CD4-positive, alpha-beta T cell treated with Interferon gamma for 1 hour (primary cell): ENCODE data around the gene CPM.
"Not testable (repeated sequence)": the region's sequence is repeated elsewhere in the genome, so short reads cannot be mapped to it uniquely, and the experiment has no call there.

Experiments
- DNase-seq: peaks from one replicate; pipeline ENCODE4 v3.0.0-alpha.2; 2020

The CPM gene

DNA sequence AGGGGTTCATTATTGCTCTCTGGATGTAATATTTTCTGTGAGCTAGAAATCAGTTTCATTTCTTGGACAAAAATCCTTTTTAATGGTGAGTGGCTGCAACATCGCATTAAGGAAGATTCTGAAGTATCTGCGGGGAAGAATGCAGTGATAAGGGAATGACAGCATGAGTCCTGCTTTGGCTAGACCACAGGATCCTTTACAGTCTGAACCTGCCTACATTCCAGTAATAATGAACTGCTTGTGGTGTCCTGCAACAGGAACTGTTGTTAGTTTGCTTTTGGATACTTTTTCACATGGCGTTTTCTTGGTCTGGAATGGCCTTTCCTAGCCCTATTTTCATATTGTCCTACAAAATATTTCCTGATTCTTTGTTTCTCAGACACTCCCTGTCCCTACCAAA is 109.3 kb downstream of the CPM start:
- no peak for DNase-seq

DNA sequence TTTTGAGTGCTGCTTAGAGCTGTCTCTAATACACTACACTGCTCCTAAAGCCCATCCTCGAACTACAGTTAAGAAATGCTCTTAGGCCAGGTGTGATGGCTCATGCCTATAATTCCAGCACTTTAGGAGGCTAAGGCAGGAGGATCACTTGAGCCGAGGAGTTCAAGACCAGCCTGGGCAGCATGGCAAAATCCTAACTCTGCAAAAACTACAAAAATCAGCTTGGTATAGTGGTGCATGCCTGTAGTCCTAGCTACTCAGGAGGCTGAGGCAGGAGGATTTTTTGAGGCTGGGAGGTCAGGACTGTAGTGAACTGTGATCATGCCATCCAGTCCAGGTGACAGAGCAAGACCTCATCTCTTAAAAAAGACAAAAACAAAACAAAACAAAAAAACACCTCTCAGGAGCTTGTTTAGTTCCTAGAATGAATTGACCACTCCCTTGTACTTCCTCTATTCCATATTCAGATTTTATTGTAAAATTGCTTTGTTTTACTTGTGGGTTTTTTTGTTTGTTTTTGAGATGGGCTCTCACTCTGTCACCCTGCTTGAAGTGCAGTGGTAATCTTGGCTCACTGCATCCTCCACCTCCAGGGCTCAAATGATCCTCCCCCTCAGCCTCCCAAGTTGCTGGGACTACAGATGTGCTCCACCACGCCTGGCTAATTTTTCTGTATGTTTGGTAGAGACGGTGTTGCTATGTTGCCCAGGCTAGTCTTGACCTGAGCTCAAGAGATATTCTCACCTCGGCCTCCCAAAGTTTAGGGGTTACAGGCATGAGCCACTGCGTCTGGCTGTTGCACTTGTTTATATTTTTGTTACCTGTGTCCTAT is 111.4 kb downstream of the CPM start:
- no peak for DNase-seq

DNA sequence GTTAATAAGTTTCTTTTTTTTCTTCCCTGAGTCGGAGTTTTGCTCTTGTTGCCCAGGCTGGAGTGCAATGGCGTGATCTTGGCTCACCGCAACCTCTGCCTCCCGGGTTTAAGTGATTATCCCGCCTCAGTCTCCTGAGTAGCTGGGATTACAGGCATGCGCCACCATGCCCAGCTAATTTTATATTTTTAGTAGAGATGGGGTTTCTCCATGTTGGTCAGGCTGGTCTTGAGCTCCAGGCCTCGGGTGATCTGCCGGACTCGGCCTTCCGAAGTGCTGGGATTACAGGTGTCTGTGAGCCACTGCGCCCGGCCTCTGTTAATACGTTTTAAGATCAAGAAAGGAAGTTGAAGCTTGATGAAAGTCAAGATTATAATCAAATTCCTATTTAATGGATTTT is 113.5 kb downstream of the CPM start:
- not testable (repeated sequence) for DNase-seq

DNA sequence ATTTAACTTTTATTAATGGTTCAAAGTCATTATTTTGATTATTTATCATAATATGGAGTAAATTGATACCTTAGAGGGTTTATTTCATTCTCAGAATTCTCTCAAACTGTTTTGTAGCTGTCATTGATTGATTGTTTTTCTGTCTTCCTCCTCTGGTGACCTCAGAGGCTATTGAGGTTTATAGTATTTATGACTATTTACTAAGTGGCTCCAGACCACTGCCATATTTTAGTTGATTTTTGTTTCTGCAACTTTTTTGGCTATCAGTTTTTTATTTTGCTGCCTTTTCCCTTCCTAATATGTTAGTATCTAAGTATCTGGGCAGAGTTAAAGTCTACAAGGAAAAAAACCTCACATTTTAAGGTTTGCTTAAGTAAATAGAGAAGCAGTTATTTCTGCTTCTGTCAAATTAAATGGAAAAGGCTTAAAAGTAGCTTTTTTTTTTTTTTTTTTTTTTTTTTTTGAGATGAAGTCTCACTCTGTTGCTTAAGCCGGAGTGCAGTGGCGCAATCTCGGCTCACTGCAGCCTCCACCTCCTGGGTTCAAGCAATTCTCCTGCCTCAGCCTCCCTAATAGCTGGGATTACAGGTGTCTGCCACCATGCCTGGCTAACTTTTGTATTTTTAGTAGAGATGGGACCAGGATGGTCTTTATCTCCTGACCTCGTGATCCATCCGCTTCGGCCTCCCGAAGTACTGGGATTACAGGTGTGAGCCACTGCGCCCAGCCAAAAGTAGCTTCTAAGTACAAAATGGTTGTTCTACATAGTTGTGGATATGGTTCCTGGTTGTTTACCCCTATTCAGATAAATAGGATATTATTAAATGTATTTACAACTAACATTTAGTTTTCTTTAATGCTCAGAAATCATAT is 116.8 kb downstream of the CPM start:
- DNase-seq, result no peak

DNA sequence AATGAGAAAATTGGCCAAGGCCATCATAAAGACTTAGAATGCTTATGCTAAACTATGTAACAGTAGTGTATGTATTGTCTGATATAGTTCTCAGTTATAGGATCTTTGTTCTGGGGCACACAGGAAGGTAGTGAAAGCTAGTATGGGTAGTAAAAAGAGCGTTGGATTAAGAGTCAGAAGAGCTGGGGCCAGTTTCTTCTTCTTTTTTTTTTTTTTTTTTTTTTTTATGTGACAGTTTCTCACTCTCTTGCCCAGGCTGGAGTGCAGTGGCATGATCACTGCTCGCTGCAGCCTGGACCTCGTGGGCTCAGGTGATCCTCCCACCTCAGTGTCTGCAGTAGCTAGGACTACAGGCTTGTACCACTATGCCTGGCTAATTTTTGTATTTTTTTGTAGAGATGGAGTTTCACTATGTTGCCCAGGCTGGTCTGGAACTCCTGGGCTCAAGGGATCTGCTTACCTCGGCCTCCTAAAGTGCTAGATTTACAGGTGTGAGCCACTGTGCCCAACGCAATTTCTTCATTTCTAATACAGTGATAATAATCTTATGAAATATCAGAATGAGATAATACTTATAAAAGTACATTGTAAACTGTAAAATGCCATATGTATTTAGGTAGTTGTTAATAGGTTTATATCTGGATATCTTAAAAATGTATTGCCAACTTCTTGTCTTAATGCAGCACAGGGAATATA is 117.6 kb downstream of the CPM start:
- DNase-seq, result no peak

DNA sequence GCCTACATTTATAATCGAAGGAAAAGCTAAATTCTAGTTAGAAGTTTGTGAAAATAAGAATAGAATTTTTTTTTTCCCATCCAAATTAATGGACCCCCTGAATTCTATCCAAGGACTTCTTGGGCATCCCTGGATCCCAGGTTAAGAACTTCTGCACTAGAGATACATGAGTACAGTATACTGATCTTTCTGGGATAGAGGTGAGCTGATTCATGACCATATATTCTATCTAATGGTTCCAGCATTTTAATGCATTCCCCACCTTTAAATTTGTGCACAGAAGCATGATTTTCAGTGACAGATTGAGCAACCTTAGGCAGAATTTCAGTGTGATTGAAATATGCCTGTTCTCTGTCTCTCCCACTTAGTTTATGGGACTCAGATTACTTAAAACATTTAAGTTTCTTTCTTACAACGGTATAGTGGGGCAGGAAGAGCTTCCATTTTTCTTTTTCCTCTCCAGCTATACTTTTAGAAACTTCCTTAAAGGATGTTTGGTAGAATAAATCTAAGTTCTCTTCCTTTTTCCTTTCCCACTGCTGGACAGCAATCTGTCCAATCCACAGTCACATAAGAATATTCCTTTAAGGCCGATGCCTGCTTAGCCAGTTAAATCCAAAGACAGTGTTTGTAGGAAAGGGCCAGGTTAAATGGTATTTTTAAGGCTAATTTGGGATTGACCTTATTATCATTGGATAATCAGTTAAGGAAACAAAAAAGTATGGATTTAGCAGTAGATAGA is 118.3 kb downstream of the CPM start:
- no peak for DNase-seq

DNA sequence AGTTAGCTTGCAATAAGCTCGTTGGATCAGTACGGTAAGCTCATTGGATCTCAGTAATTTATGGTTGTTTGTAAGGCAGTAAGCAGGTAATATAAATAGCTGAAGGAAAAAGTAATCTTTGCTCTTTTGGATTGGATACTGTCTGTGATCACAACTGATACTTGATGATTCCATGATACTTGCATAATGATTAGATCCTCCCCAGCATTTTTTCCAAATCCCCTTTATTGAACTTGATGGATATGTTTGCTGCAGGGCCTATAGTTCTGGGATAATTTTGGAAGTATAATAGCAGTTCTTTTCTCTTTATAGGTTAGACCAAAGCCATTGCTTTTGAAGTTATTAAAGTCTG is 119.8 kb downstream of the CPM start:
- DNase-seq, result no peak

DNA sequence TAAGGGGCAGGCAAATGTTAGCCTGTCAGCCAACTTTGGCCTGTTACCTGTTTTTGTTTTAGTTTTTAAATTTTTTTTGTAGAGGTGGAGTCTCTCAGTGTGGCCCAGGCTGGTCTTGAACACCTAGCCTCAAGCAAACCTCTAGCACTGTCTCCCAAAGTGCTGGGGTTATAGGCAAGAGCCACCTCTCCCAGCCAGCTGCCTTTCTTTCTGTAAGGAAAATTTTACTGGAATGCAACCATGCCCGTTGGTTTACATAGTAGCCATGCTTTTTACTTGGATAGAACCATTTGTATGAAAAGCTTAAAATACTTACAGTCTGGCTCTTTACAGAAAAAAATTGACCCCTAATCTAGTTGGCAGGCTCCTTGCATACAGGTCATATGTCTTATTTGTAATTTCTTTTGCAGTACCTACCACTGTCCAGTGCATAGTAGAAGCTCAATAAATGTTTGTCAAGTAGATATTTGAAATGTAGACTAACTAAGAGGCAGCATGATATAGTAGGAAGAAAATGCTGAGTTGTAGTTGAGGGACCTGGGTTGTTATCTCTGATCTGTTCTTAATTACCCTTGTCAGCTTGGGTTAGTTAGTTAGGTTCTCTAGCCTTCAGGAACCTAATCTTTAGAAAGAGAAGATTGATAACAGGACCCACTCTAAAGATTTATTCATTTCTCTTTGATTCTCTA is 120.3 kb downstream of the CPM start:
- DNase-seq, result no peak

DNA sequence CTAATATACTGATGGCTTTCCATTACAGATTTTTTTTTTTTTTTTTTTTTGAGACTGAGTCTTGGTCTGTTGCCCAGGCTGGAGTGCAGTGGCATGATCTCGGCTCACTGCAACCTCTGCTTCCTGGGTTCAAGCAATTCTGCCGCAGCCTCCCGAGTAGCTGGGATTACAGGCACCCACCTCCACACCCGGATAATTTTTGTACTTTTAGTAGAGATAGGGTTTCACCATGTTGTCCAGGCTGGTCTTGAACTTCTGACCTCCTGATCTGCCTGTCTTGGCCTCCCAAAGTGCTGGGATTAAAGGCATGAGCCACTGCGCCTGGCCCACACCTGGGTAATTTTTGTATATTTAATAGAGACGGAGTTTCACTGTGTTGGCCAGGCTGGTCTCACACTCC is 121.4 kb downstream of the CPM start:
- not testable (repeated sequence) for DNase-seq

DNA sequence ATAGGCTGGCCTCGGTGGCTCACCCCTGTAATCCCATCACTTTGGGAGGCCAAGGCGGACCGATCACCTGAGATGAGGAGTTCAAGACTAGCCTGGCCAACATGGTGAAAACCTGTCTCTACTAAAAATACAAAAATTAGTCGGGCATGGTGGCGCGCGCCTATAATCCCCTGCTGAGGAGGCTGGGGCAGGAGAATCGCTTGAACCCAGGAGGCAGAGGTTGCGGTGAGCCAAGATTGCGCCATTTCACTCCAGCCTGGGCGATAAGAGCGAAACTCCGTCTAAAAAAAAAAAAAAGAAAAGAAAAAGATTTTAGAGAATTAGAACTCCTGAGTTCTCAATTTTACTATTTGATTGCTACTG is 123.0 kb downstream of the CPM start:
- DNase-seq, result not testable (repeated sequence)

DNA sequence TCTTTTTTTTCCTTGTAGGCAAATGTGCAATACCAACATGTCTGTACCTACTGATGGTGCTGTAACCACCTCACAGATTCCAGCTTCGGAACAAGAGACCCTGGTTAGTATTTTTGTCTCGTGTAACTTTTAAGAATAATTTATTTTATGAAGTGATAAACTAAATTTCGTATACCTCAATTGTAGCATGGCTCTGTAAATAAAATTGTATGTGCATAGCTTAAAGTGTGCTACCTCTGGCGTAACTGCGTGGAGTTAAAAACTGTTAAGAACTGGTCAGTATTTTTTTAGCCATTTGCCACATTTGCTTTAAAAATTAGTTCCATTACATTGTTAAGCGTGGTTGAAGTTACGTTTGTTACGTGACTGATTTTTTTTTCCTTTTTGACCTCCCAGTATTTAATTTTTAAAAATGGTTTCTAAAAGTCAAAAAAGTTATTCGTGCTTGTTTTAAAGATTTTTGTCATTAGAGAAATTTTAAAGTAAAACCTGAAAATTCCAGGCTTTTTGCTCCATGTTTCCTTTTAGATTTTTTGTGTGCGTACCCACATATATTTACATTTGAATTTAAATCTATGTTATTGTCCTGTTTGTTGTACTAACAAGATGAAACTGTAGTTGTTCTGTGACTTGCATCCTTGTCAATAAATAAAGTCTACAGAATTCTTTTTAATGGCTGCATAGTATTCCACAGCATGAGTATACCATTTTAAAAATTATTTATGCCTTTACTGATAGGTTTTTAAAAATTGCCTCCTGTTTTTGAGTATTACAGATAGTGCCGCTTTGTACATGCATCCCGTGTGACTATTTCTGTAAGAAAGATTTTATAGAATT is 123.6 kb downstream of the CPM start:
- DNase-seq, result no peak

DNA sequence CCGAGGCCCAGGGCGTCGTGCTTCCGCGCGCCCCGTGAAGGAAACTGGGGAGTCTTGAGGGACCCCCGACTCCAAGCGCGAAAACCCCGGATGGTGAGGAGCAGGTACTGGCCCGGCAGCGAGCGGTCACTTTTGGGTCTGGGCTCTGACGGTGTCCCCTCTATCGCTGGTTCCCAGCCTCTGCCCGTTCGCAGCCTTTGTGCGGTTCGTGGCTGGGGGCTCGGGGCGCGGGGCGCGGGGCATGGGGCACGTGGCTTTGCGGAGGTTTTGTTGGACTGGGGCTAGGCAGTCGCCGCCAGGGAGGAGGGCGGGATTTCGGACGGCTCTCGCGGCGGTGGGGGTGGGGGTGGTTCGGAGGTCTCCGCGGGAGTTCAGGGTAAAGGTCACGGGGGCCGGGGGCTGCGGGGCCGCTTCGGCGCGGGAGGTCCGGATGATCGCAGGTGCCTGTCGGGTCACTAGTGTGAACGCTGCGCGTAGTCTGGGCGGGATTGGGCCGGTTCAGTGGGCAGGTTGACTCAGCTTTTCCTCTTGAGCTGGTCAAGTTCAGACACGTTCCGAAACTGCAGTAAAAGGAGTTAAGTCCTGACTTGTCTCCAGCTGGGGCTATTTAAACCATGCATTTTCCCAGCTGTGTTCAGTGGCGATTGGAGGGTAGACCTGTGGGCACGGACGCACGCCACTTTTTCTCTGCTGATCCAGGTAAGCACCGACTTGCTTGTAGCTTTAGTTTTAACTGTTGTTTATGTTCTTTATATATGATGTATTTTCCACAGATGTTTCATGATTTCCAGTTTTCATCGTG is 124.4 kb downstream of the CPM start:
- peak; percentile 43 for DNase-seq

DNA sequence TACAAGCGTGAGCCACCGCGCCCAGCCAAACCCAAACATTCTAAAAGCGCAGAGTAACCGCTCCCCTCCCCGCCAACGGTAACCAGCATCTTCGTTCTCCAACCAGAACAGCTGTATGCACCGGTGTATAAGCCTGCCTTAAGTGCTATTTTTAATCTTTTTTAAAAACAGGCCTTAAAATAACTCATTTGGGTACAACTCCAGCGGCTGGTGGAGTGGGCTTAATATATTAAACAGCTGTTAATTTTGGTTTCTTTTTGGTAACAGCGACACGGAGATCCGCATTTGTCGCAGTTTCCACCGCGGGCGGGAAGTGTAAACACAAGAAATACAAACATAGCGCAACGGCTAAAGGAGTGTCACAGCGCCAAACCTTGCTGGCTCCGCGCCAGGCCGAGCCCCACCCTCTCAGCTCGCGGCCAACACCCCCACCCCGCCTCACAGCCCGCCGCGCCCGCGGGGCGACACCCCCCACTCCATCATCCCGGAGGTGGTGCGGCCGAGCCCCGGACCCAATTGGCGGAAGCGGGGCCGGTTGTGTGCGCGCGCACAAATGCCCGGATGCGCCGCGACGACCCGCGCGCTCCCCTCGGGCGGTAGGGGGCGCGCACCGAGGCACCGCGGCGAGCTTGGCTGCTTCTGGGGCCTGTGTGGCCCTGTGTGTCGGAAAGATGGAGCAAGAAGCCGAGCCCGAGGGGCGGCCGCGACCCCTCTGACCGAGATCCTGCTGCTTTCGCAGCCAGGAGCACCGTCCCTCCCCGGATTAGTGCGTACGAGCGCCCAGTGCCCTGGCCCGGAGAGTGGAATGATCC is 125.2 kb downstream of the CPM start, which contains the start of gene MDM2:
TSS of gene MDM2 (plus strand) at position 602 of the 812 bp plus-strand sequence. CDS start 301 bp downstream, outside the sequence.
- peak; percentile 97 for DNase-seq

DNA sequence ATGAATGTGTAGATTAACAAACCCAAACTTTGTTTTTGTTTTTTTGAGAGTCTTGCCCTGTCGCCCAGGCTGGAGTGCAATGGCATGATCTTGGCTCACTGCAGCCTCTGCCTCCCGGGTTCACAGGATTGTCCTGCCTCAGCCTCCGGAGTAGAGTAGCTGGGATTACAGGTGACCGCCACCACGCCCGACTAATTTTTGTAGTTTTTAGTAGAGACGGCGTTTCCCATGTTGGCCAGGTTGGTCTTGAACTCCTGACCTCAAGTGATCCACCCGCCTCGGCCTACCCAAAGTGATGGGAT is 125.7 kb downstream of the CPM start:
- DNase-seq, result not testable (repeated sequence)

DNA sequence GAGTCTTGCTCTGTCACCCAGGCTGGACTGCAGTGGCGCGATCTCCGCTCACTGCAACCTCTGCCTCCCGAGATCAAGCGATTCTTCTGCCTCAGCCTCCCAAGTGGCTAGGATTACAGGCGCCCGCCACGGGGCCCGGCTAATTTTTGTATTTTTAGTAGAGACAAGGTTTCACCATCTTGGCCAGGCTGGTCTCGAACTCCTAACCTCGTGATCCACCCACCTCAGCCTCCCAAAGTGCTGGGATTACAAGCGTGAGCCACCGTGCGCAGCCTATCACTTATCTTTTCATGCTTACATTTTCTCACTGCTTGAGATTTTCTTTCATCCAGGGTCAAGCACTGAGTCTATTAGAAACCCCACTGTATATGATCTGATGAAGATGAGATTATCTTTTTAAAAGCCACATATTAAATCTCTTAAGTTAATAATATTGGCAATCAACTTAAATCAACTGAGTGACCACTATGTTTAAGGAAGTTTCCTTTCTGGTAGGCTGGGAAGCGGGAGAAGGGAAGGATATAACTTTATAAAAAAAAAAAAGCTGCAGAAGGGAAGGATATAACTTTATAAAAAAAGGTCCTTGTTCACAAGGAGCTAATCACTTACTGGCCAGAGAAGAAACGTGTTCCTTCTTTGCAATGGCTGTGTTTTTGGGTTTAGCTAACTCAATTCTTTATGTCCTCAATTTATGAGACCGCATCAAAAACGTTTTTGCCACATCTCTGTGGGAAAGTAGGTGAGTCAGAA is 126.3 kb downstream of the CPM start:
- DNase-seq, result no peak

DNA sequence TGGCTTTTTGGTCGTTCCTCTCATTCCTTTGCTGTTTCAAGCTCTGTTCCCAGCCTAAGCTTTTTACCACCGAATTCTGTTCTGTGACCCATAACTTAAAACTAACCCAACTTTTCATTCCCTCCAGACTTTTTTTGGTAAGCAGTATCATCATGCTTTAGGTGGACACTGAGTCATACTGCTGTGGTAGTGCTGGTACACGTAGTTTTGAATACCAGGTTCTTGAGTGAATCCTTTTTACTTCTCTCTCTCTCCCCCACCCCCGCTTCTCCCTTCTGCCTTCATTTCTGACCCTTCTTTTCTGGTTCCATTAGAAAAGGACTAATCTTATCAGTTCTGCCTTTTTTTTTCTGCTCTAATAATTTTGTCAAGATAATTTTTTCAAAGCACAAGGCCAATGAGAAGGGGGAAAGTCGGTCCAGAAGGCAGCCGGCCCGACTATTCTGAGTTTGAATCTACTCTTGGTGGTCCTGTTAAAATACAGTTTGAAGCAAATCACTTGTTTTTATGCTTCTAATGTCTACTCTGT is 127.3 kb downstream of the CPM start:
- DNase-seq, result no peak

DNA sequence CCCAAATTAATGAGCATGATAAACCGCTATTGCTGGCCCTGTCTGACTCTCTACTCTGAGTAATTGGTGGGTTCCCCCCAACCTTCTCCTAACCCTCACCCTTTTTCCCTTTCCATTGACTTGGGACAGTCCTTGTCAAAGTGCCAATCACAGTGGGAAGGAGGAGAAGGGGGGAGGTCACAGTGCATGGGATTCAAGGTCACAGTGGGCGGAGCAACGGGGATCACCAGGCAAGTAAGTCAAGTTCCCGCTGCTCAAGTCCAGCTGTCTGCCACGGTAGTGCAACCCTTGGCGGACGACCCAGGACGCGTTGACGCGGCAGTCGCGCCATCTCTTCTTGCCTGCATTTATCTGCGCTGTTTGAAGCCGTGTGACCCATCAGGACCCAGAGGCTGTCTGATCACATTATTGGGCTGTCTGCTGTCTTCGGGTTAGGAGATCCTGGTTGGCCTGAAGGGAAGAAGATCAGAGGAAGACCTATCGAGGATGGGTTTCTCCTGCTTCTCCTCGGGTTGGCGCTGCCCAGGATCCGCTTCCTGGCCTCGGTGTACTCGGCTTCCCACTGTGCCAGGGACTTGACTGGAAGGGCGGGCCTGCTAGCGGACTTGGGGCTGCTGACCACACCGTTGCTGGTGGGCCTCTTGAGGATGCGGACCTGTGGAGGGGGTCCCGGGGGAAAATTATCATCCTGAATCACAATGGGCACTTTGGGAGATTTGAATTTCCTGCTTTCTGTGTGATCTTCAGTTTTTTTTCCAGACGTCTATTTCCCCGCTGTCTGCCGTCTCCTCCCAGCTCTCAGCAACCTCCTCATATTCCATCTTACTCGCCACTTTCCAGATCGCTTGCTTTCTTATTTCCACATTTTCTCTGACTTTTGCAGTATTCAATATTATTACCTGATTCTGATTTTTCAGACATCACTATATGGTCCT is 128.0 kb downstream of the CPM start:
- no peak for DNase-seq
